AG04449 (cell line): ENCODE data around the gene ETFRF1.

Source experiments
- CTCF ChIA-PET: fragments of 350-600 bp; formaldehyde crosslinking; extraction: SDS; loops from one replicate; lab custom pipeline; 2021; ENCODE audit warnings: antibody characterized with exemption; lab: Yijun Ruan, JAX
- POLR2A ChIA-PET: fragments of 400-600, 350-600 bp; formaldehyde crosslinking; extraction: SDS; loops from one replicate; lab custom pipeline; 2020; ENCODE audit warnings: antibody characterized with exemption, inconsistent platforms; lab: Yijun Ruan, JAX
- DNase-seq: peaks from one replicate; pipeline ENCODE4 v3.0.0-alpha.2; 2010; ENCODE audit warnings: low read depth, low spot score
- H3K4me3 ChIP-seq: 2 replicates; pipeline ENCODE4 v1.5.1; 2011; ENCODE audit warnings: low read depth, mild to moderate bottlenecking, control low read depth, low read length
- TF ChIP-seq, protein P1 (sequence below): IDR thresholded peaks from one replicate; pipeline ENCODE4 v1.5.1; 2011; ENCODE audit warnings: mild to moderate bottlenecking, moderate library complexity, low read length, control low read depth, inconsistent platforms; ENCODE audit not compliant: insufficient read depth; ENCODE audit errors: missing control alignments

ETFRF1 gene

GRCh38 chr12:25156061-25156460 lies 39.0 kb upstream of the ETFRF1 start:
- ChIA-PET POLR2A (no interaction called here), CTCF (interaction anchor here (0.7 to 2.8 kb wide), 18 partner anchors 13 to 196 kb away, joined by 3 to 42 read pairs (median 6); no protein-coding TSS in a partner anchor)
- no peak overlapping the region for H3K4me3 ChIP-seq
- no peak for DNase-seq
- TF ChIP-seq, protein P1, sequence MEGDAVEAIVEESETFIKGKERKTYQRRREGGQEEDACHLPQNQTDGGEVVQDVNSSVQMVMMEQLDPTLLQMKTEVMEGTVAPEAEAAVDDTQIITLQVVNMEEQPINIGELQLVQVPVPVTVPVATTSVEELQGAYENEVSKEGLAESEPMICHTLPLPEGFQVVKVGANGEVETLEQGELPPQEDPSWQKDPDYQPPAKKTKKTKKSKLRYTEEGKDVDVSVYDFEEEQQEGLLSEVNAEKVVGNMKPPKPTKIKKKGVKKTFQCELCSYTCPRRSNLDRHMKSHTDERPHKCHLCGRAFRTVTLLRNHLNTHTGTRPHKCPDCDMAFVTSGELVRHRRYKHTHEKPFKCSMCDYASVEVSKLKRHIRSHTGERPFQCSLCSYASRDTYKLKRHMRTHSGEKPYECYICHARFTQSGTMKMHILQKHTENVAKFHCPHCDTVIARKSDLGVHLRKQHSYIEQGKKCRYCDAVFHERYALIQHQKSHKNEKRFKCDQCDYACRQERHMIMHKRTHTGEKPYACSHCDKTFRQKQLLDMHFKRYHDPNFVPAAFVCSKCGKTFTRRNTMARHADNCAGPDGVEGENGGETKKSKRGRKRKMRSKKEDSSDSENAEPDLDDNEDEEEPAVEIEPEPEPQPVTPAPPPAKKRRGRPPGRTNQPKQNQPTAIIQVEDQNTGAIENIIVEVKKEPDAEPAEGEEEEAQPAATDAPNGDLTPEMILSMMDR: no peak

DNA sequence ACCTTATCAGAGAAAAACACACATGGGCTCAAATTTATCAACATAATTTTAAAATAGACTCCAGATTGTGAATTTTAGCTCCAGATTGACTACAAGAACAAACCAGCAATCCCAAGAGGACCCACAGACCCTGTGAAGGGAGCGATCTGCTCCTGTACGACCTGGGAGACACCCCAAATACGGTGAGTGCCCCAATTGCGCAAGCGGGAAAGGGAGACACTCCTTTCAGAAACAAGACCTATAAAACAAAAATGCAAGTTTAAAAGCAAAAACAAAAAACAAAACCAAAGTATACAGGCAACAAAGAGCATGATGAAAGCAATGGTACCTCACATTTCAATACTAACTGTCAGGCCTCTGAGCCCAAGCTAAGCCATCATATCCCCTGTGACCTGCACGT lies 32.2 kb upstream of the ETFRF1 start:
- CTCF ChIA-PET: interaction anchor here (2.5 kb wide), 1 partner anchor 9 kb away, joined by 9 read pairs; no protein-coding TSS in a partner anchor
- DNase-seq: no peak
- POLR2A ChIA-PET: no interaction called here
- no peak overlapping the region for H3K4me3 ChIP-seq
- TF ChIP-seq, protein P1: no peak

- CTCF ChIA-PET: interaction anchor here (1.2 kb wide), 1 partner anchor 28 kb away, joined by 3 read pairs; no protein-coding TSS in a partner anchor
- DNase-seq: no peak
- POLR2A ChIA-PET: interaction anchor here (0.6 kb wide), 1 partner anchor 235 kb away, joined by 3 read pairs; no protein-coding TSS in a partner anchor
- TF ChIP-seq, protein P1: no peak
- H3K4me3 ChIP-seq: no peak overlapping the region
These were observed 12.3 kb upstream of the ETFRF1 start for GRCh38 chr12:25182765-25183164.

DNA sequence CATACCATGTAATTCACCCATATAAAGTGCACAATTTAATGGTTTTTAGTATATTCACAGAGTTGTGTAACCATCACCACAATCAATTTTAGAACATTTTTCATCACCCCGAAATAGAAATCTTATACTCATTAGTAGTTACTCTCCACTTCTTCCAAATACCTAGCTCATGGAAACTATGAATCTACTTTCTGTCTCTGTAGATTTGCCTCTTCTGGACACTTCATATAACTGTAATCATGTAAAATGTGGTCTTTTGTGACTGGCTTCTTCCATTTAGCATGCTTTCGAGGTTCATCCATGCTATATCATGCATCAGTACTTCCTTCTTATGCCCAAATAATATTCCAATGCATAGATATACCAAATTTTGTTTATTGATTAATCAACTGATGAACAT lies 10.9 kb upstream of the ETFRF1 start:
- TF ChIP-seq, protein P1: no peak
- H3K4me3 ChIP-seq: no peak overlapping the region
- ChIA-PET POLR2A (no interaction called here), CTCF (interaction anchor here (2.1 kb wide), 1 partner anchor 29 kb away, joined by 8 read pairs; no protein-coding TSS in a partner anchor)
- no peak for DNase-seq

DNA sequence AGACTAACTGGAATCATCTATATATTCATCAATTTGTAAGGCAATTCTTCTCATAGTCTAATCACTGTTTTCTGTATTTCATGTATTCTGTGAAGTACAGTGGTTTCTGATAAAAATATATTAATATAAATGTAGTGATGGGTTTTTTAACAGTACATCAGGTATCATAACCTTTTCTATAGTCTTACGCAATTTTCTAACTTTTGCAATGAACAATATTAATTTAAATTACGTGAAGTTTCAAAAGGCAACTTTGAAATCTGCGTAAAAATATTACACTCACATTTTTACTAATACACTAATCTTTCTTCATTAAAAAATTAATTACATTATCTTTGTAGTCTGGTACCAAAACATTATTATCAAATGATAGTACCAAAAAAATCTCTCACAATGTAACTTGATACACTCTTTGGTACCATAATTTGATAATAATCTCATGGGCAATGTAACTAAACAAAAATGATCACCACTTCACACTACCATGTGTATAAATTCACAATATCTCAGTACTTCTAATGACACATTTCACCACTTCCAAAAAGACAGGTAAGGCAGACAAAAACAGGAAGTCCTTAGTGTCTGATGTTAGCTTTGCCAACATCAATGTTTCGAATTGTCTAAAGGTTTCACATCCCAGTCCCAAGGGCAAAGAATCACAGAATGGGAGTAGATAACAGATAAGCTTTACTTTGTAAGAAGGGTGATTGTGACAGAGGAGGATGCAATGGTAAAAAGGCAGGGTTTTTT lies 8.8 kb upstream of the ETFRF1 start:
- no peak for DNase-seq
- CTCF ChIA-PET: interaction anchor here (1.4 kb wide), 1 partner anchor 32 kb away, joined by 3 read pairs; no protein-coding TSS in a partner anchor
- POLR2A ChIA-PET: no interaction called here
- H3K4me3 ChIP-seq: no peak overlapping the region
- TF ChIP-seq, protein P1: no peak

- no peak for DNase-seq
- no peak overlapping the region for H3K4me3 ChIP-seq
- POLR2A ChIA-PET: no interaction called here
- TF ChIP-seq, protein P1: no peak
- CTCF ChIA-PET: interaction anchor here (1.4 kb wide), 1 partner anchor 33 kb away, joined by 3 read pairs; no protein-coding TSS in a partner anchor
These were observed 8.1 kb upstream of the ETFRF1 start for GRCh38 chr12:25186788-25187402.
